ENCODE measurements around the gene ARSK. TPM values are rescaled to one million over a fixed set of nuclear protein-coding genes. Genes with fewer than 3 reads are reported as not detected.

Gene ARSK
- total and polyA plus RNA-seq, 11 donors = 1.8 to 5.7 (median 3.5) TPM

- Histone ChIP-seq H3K9me3 (no peaks in the 10 kb centered on the region), H3K36me3 (peaks cover 2 to 100% (median 98%) of the 10 kb centered on the region in 9 donors), H3K27me3 (no peaks in the 10 kb centered on the region), H3K4me1 (no peaks in the 10 kb centered on the region), H3K4me3 (no peak overlapping the region), H3K27ac (no peak overlapping the region)
- WGBS, 4 donors = 96 to 100% (median 98%) methylated on average over 2 of the region's 2 CpGs
- intact Hi-C loops (cut with DNase I) = no loop called here
- DNase-seq = no peak
- no peak for ATAC-seq
- TF ChIP-seq CTCF (IDR thresholded peaks at IDR 0.05) (no peak), POLR2A (IDR thresholded peaks at IDR 0.05) (no peak)
Measured at GRCh38 chr5:95518417-95518816, 36.5 kb upstream of the ARSK start.

GRCh38 chr5:95519151-95519550 lies 35.8 kb upstream of the ARSK start:
- Histone ChIP-seq H3K27ac (no peak overlapping the region), H3K4me3 (no peak overlapping the region), H3K36me3 (peaks cover 2 to 100% (median 98%) of the 10 kb centered on the region in 9 donors), H3K9me3 (no peaks in the 10 kb centered on the region), H3K27me3 (no peaks in the 10 kb centered on the region), H3K4me1 (no peaks in the 10 kb centered on the region)
- ATAC-seq (no peak), DNase-seq (no peak)
- intact Hi-C loops (cut with DNase I) = no loop called here
- 67 to 75% (median 73%) methylated on average over 1 of the region's 1 CpG for WGBS, 4 donors
- TF ChIP-seq POLR2A (IDR thresholded peaks at IDR 0.05) (no peak), CTCF (IDR thresholded peaks at IDR 0.05) (no peak)

GRCh38 chr5:95519681-95520080 lies 35.2 kb upstream of the ARSK start:
- intact Hi-C loops (cut with DNase I) = no loop called here
- Histone ChIP-seq H3K27me3 (no peaks in the 10 kb centered on the region), H3K9me3 (no peaks in the 10 kb centered on the region), H3K4me3 (no peak overlapping the region), H3K27ac (no peak overlapping the region), H3K4me1 (no peaks in the 10 kb centered on the region), H3K36me3 (peaks cover 2 to 100% (median 98%) of the 10 kb centered on the region in 9 donors)
- no peak for DNase-seq
- ATAC-seq = no peak
- 94 to 100% (median 98%) methylated on average over 1 of the region's 1 CpG for WGBS, 4 donors
- TF ChIP-seq POLR2A (IDR thresholded peaks at IDR 0.05) (no peak), CTCF (IDR thresholded peaks at IDR 0.05) (no peak)

- Histone ChIP-seq H3K4me3 (no peak overlapping the region), H3K9me3 (no peaks in the 10 kb centered on the region), H3K27me3 (no peaks in the 10 kb centered on the region), H3K27ac (no peak overlapping the region), H3K4me1 (no peaks in the 10 kb centered on the region), H3K36me3 (peaks cover 2 to 100% (median 98%) of the 10 kb centered on the region in 9 donors)
- intact Hi-C loops (cut with DNase I) = no loop called here
- no peak for ATAC-seq
- DNase-seq = no peak
- WGBS, 4 donors = 86 to 92% (median 90%) methylated on average over 1 of the region's 1 CpG
- TF ChIP-seq POLR2A (IDR thresholded peaks at IDR 0.05) (no peak), CTCF (IDR thresholded peaks at IDR 0.05) (no peak)
Measured at GRCh38 chr5:95520206-95520605, 34.7 kb upstream of the ARSK start.

Measured in heart left ventricle (tissue), 16 donors.